Caki2 (cell line): ENCODE data around the gene SLC5A1. TPM values are rescaled to one million over a fixed set of nuclear protein-coding genes. Genes with fewer than 3 reads are reported as not detected.

Experiments
- total RNA-seq: library from RNA; depleted of rRNA; stranded (reverse); fragments of >200 nt; shearing (Covaris generic); gene quantifications from 2 replicates; pipeline ENCODE4 v1.2.3, GENCODE V29; 2014; ENCODE audit warnings: low replicate concordance; rRNA removed

The SLC5A1 gene
- total RNA-seq, 1 experiment from 2014 or later = not detected

Other genes starting within 250 kb of the SLC5A1 start
- gene YWHAH, start 98.7 kb upstream of the SLC5A1 start, total RNA-seq = 142 and 169 TPM in 2 replicates
- gene C22orf42, start 116.0 kb downstream of the SLC5A1 start, total RNA-seq = not detected in 2 replicates
- gene RFPL2, start 161.8 kb downstream of the SLC5A1 start, total RNA-seq = 0.49 and 2.8 TPM in 2 replicates
- 0.10 TPM in 1 of 2 replicates, not detected in the other for gene SLC5A4, start 212.1 kb downstream of the SLC5A1 start, total RNA-seq